Gastroesophageal sphincter (tissue), 4 donors: ENCODE measurements around the gene ZC3H7A. TPM values are rescaled to one million over a fixed set of nuclear protein-coding genes. Genes with fewer than 3 reads are reported as not detected.

Experiments
- ATAC-seq: fragments of 150-250 bp; one replicate; pipeline ENCODE4 v1.9.1; 2016; ENCODE audit warnings: mild to moderate bottlenecking, moderate library complexity
- H3K27ac ChIP-seq, 4 donors: fragments of 200-600 bp; sonication (generic) in 3 of 4; 1 replicate in 3 of 4; 2 replicates in 1 of 4; pipeline ENCODE4 v1.5.1; 2016 to 2019
- H3K27me3 ChIP-seq: fragments of 200-600 bp; sonication (generic); one replicate; pipeline ENCODE4 v1.5.1; 2019
- H3K36me3 ChIP-seq, 2 donors: fragments of 200-600 bp; sonication (generic); one replicate each; pipeline ENCODE4 v1.5.1; 2019; ENCODE audit warnings: control low read depth in 1 of 2
- H3K4me1 ChIP-seq, 3 donors: fragments of 200-600 bp; sonication (generic); 1 replicate in 2 of 3; 2 replicates in 1 of 3; pipeline ENCODE4 v1.5.1; 2016 to 2019; ENCODE audit warnings: control low read depth in 2 of 3
- H3K4me3 ChIP-seq, 2 donors: fragments of 200-600 bp; sonication (generic); one replicate each; pipeline ENCODE4 v1.5.1; 2019; ENCODE audit warnings: mild to moderate bottlenecking in 1 of 2, moderate library complexity in 1 of 2
- H3K9me3 ChIP-seq, 3 donors: fragments of 200-600 bp; sonication (generic); one replicate each; pipeline ENCODE4 v1.5.1; 2017 to 2019; ENCODE audit warnings: control low read depth in 2 of 3
- CTCF ChIP-seq, 4 experiments: fragments of 200-600 bp in 2 of 4; fragments of 450-650 bp in 2 of 4; sonication (generic) in 1 of 4; IDR thresholded peaks; one replicate each; pipeline ENCODE4 v1.5.1; 2017 to 2019; ENCODE audit warnings: antibody characterized with exemption in 4 of 4, mild to moderate bottlenecking in 2 of 4, moderate library complexity in 2 of 4
- EP300 ChIP-seq: sonication (generic); formaldehyde crosslinking; IDR thresholded peaks from one replicate; pipeline ENCODE4 v1.6.1; 2017; ENCODE audit warnings: antibody characterized with exemption, mild to moderate bottlenecking
- POLR2A ChIP-seq, 2 donors: fragments of 450-650 bp; IDR thresholded peaks; one replicate each; pipeline ENCODE4 v1.6.1; 2017; ENCODE audit warnings: antibody characterized with exemption in 2 of 2, mild to moderate bottlenecking in 2 of 2, moderate library complexity in 1 of 2
- POLR2AphosphoS5 ChIP-seq: sonication (generic); formaldehyde crosslinking; IDR thresholded peaks from one replicate; pipeline ENCODE4 v1.6.1; 2017; ENCODE audit warnings: antibody characterized with exemption
- WGBS, 2 donors: methylation state at CpG; one replicate each; pipeline ENCODE4 v1.1.5; 2018; ENCODE audit warnings: low coverage in 1 of 2; 5-methylcytosine and 5-hydroxymethylcytosine counted together
- total RNA-seq, 4 donors: library from RNA; depleted of rRNA; stranded (reverse); fragments of >200 nt; gene quantifications; one replicate each; pipeline ENCODE4 v1.1.0, GENCODE V29; 2016

Gene ZC3H7A
- total RNA-seq, 4 donors from 2014 or later: 55.5 to 78.9 (median 68.4) TPM

- WGBS, 2 donors: 66 to 83% methylated on average over 2 to 3 of the region's 3 CpGs
- Histone ChIP-seq H3K36me3 (peaks cover 0 to 98% of the 10 kb centered on the region in 2 donors), H3K4me1 (no peaks in the 10 kb centered on the region), H3K9me3 (no peaks in the 10 kb centered on the region), H3K4me3 (no peak overlapping the region), H3K27me3 (no peaks in the 10 kb centered on the region), H3K27ac (no peak overlapping the region)
- TF ChIP-seq EP300 (no peak), POLR2AphosphoS5 (no peak), POLR2A (IDR thresholded peaks at IDR 0.05) (no peak), CTCF (IDR thresholded peaks at IDR 0.05) (no peak)
- ATAC-seq: no peak
Measured at GRCh38 chr16:11774065-11774626, 22.9 kb downstream of the ZC3H7A start.

- no peaks in the 10 kb centered on the region for H3K9me3 ChIP-seq
- no peaks in the 10 kb centered on the region for H3K4me1 ChIP-seq
- H3K36me3 ChIP-seq: peaks cover 0 to 98% of the 10 kb centered on the region in 2 donors
- no peak for TF ChIP-seq CTCF (IDR thresholded peaks at IDR 0.05)
- no peak for TF ChIP-seq POLR2A (IDR thresholded peaks at IDR 0.05)
- no peak for TF ChIP-seq POLR2AphosphoS5
- TF ChIP-seq EP300: no peak
- no peak overlapping the region for H3K4me3 ChIP-seq
- H3K27me3 ChIP-seq: no peaks in the 10 kb centered on the region
- WGBS, 2 donors: 71 to 77% methylated on average over 5 to 7 of the region's 7 CpGs
- no peak overlapping the region for H3K27ac ChIP-seq
- ATAC-seq: no peak
Measured at GRCh38 chr16:11768849-11769248, 28.2 kb downstream of the ZC3H7A start.

- Histone ChIP-seq H3K27ac (no peak overlapping the region), H3K4me1 (peaks cover 0 to 13% (median 0%) of the 10 kb centered on the region in 3 donors), H3K4me3 (no peak overlapping the region), H3K27me3 (no peaks in the 10 kb centered on the region), H3K9me3 (no peaks in the 10 kb centered on the region), H3K36me3 (peaks cover 12 to 98% of the 10 kb centered on the region in 2 donors)
- no peak for ATAC-seq
- 80 to 90% methylated on average over 4 of the region's 4 CpGs for WGBS, 2 donors
- TF ChIP-seq POLR2AphosphoS5 (no peak), EP300 (no peak), POLR2A (IDR thresholded peaks at IDR 0.05) (no peak), CTCF (IDR thresholded peaks at IDR 0.05) (no peak)
Measured at GRCh38 chr16:11762431-11762830, 34.6 kb downstream of the ZC3H7A start.

GRCh38 chr16:11759997-11760396 is 37.1 kb downstream of the ZC3H7A start:
- no peak overlapping the region for H3K4me3 ChIP-seq
- H3K4me1 ChIP-seq: peaks cover 0 to 15% (median 0%) of the 10 kb centered on the region in 3 donors
- no peak for ATAC-seq
- no peaks in the 10 kb centered on the region for H3K27me3 ChIP-seq
- no peak for TF ChIP-seq POLR2AphosphoS5
- TF ChIP-seq EP300: no peak
- no peak for TF ChIP-seq CTCF (IDR thresholded peaks at IDR 0.05)
- TF ChIP-seq POLR2A (IDR thresholded peaks at IDR 0.05): no peak
- no peaks in the 10 kb centered on the region for H3K9me3 ChIP-seq
- 67% methylated on average over 1 of the region's 4 CpGs; no CpG with 5 or more reads in 1 of the 2 donors for WGBS, 2 donors
- peaks cover 12 to 98% of the 10 kb centered on the region in 2 donors for H3K36me3 ChIP-seq
- H3K27ac ChIP-seq: no peak overlapping the region

- Histone ChIP-seq H3K36me3 (peaks cover 12 to 98% of the 10 kb centered on the region in 2 donors), H3K4me3 (no peak overlapping the region), H3K9me3 (no peaks in the 10 kb centered on the region), H3K4me1 (peaks cover 0 to 15% (median 0%) of the 10 kb centered on the region in 3 donors), H3K27me3 (no peaks in the 10 kb centered on the region), H3K27ac (no peak overlapping the region)
- TF ChIP-seq CTCF (IDR thresholded peaks at IDR 0.05): no peak
- TF ChIP-seq EP300: no peak
- no peak for TF ChIP-seq POLR2A (IDR thresholded peaks at IDR 0.05)
- TF ChIP-seq POLR2AphosphoS5: no peak
- WGBS, 2 donors: 80 to 85% methylated on average over 8 of the region's 9 CpGs
- no peak for ATAC-seq
Measured at GRCh38 chr16:11759163-11759834, 37.8 kb downstream of the ZC3H7A start.
